ENCODE measurements around the gene ARL14EPL. TPM values are rescaled to one million over a fixed set of nuclear protein-coding genes. Genes with fewer than 3 reads are reported as not detected.

Gene ARL14EPL
- total RNA-seq, 2 experiments from 2014 or later: not detected

DNA sequence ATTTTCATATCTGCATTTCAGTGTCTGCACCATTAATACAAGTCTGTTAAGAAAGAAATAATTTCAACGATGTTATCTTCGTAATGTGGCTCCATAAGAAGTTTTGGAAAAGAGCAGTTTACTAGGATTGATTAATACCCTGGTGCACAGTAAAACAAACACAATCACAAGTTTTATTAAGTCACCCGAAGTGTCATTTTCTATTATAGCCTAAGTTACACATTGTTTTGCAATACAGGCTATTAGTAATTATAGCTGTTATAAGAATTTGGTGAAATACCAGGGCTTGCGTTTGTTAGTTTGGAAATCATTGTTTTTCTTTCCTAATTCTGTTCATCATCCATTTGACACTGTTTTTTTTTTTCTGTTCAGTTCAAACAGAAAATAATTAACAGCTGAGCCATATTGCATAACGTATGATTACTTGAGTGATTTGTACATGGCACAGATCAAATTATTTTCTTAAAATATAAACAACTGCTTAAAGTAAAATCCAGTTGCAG is 39.4 kb upstream of the ARL14EPL start:
- no TSS peak for BruUV-seq (replicated peaks)
- Histone ChIP-seq H3K4me1 (ENCODE audit: insufficient read depth, low read length, poor library complexity, severe bottlenecking) (no peaks in the 10 kb centered on the region), H4K20me1 (ENCODE audit: insufficient read depth, low read length) (no peaks in the 10 kb centered on the region), H3K27ac (ENCODE audit: low read depth, low read length, poor library complexity, severe bottlenecking) (no peak overlapping the region), H3K4me3 (ENCODE audit: low read depth, low read length, poor library complexity, severe bottlenecking) (no peak overlapping the region), H3K79me2 (ENCODE audit: insufficient read depth, low read depth, low read length) (no peaks in the 10 kb centered on the region), H3K4me2 (ENCODE audit: low read length) (no peak overlapping the region), H3K9me3 (ENCODE audit: low read length) (no peaks in the 10 kb centered on the region), H3K9me2 (ENCODE audit: insufficient read depth, low read length) (no peaks in the 10 kb centered on the region), H2AFZ (ENCODE audit: low read length) (no peak overlapping the region), H3K36me3 (ENCODE audit: insufficient read depth, low read length) (no peaks in the 10 kb centered on the region)
- TF ChIP-seq, protein P1, sequence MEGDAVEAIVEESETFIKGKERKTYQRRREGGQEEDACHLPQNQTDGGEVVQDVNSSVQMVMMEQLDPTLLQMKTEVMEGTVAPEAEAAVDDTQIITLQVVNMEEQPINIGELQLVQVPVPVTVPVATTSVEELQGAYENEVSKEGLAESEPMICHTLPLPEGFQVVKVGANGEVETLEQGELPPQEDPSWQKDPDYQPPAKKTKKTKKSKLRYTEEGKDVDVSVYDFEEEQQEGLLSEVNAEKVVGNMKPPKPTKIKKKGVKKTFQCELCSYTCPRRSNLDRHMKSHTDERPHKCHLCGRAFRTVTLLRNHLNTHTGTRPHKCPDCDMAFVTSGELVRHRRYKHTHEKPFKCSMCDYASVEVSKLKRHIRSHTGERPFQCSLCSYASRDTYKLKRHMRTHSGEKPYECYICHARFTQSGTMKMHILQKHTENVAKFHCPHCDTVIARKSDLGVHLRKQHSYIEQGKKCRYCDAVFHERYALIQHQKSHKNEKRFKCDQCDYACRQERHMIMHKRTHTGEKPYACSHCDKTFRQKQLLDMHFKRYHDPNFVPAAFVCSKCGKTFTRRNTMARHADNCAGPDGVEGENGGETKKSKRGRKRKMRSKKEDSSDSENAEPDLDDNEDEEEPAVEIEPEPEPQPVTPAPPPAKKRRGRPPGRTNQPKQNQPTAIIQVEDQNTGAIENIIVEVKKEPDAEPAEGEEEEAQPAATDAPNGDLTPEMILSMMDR (conservative IDR thresholded peaks at IDR 0.05; ENCODE audit: low read length): no peak
- TF ChIP-seq EZH2phosphoT487 (IDR thresholded peaks at IDR 0.05; ENCODE audit: borderline replicate concordance, low read depth, low read length): no peak
- ChIA-PET CTCF (ENCODE audit: unreplicated experiment) (no interaction called here), POLR2A (interaction anchor here (0.5 to 1.0 kb wide), 4 partner anchors 10 to 94 kb away, joined by 3 to 4 read pairs (median 4); no protein-coding TSS in a partner anchor)
- intact Hi-C loops (cut with micrococcal nuclease; ENCODE audit: unreplicated experiment): no loop called here
- DNase-seq (ENCODE audit: low spot score): no peak

DNA sequence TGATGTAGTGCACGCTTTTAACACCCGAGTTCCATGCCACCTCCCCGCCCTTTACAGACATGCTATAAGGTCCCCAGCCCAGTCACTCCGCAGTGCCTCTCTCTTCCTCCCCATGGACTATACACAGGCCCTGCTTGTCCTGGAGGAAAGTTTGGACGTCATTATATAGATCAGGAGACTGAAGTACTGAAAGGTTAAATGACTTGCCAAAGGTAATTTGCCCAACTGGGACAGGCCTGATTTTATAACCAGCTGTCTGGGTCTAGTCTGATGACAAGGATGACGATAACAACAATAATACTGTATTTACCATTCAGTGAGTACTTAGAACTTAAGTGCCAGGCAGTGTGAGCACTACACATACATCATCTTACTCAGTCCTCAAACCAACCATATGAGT is 36.9 kb upstream of the ARL14EPL start:
- Histone ChIP-seq H3K9me2 (ENCODE audit: insufficient read depth, low read length) (no peaks in the 10 kb centered on the region), H3K4me2 (ENCODE audit: low read length) (no peak overlapping the region), H3K9me3 (ENCODE audit: low read length) (no peaks in the 10 kb centered on the region), H3K27ac (ENCODE audit: low read depth, low read length, poor library complexity, severe bottlenecking) (no peak overlapping the region), H3K36me3 (ENCODE audit: insufficient read depth, low read length) (no peaks in the 10 kb centered on the region), H2AFZ (ENCODE audit: low read length) (no peak overlapping the region), H4K20me1 (ENCODE audit: insufficient read depth, low read length) (no peaks in the 10 kb centered on the region), H3K4me1 (ENCODE audit: insufficient read depth, low read length, poor library complexity, severe bottlenecking) (no peaks in the 10 kb centered on the region), H3K79me2 (ENCODE audit: insufficient read depth, low read depth, low read length) (no peaks in the 10 kb centered on the region), H3K4me3 (ENCODE audit: low read depth, low read length, poor library complexity, severe bottlenecking) (no peak overlapping the region)
- no peak for DNase-seq (ENCODE audit: low spot score)
- intact Hi-C loops (cut with micrococcal nuclease; ENCODE audit: unreplicated experiment): no loop called here
- POLR2A ChIA-PET: interaction anchor here (1.8 kb wide), 1 partner anchor 8 kb away, joined by 4 read pairs; no protein-coding TSS in a partner anchor
- BruUV-seq (replicated peaks): no TSS peak
- no peak for TF ChIP-seq EZH2phosphoT487 (IDR thresholded peaks at IDR 0.05; ENCODE audit: borderline replicate concordance, low read depth, low read length)
- TF ChIP-seq, protein P1 (conservative IDR thresholded peaks at IDR 0.05; ENCODE audit: low read length): no peak
- CTCF ChIA-PET (ENCODE audit: unreplicated experiment): no interaction called here

DNA sequence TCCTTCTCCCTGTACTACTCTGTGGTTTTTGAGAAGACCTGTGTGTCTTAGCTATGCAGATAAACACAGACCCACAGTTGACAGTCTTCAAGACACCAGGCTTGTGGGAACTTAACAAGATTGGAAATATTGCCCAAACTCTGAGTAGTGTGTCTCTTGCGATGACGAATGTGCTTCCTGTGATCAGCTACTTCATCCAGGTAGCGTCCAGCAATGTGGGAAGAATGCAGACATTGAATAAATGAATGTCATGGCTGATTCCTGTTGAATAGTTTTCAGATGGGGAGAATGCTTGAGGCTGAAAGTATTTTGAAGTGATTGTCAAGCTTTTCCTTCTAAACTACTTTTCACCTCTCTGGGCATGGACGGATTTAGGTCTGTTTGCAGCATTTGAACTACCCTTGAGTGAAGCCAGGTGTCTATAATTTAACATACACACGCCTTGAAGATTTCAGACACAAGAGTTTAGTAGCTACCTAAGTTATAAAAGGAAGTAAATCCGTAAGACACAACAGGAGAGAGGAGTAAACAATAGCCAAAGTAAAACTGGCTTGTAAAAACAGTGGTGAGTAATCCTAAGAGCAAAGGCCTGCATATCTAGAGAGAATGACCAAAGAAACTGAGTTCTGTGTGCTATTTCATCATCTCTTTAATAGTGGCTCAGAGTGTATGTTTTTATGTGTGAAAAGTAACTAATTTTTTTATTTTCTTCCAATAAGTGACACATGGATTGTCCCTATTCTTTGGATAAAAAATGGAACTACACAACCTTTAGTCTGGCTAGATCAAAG is 30.0 kb upstream of the ARL14EPL start:
- intact Hi-C loops (cut with micrococcal nuclease; ENCODE audit: unreplicated experiment): no loop called here
- DNase-seq (ENCODE audit: low spot score): no peak
- no peaks in the 10 kb centered on the region for H3K9me2 ChIP-seq (ENCODE audit: insufficient read depth, low read length)
- H2AFZ ChIP-seq (ENCODE audit: low read length): no peak overlapping the region
- CTCF ChIA-PET (ENCODE audit: unreplicated experiment): no interaction called here
- H3K4me1 ChIP-seq (ENCODE audit: insufficient read depth, low read length, poor library complexity, severe bottlenecking): no peaks in the 10 kb centered on the region
- no peaks in the 10 kb centered on the region for H3K9me3 ChIP-seq (ENCODE audit: low read length)
- no peaks in the 10 kb centered on the region for H3K36me3 ChIP-seq (ENCODE audit: insufficient read depth, low read length)
- POLR2A ChIA-PET: interaction anchor here (0.6 to 1.4 kb wide), 4 partner anchors 14 to 113 kb away, joined by 3 to 4 read pairs (median 3); no protein-coding TSS in a partner anchor
- H4K20me1 ChIP-seq (ENCODE audit: insufficient read depth, low read length): no peaks in the 10 kb centered on the region
- H3K4me3 ChIP-seq (ENCODE audit: low read depth, low read length, poor library complexity, severe bottlenecking): no peak overlapping the region
- no peak overlapping the region for H3K4me2 ChIP-seq (ENCODE audit: low read length)
- no peaks in the 10 kb centered on the region for H3K79me2 ChIP-seq (ENCODE audit: insufficient read depth, low read depth, low read length)
- BruUV-seq (replicated peaks): no TSS peak
- H3K27ac ChIP-seq (ENCODE audit: low read depth, low read length, poor library complexity, severe bottlenecking): no peak overlapping the region
- TF ChIP-seq, protein P1 (conservative IDR thresholded peaks at IDR 0.05; ENCODE audit: low read length): no peak
- no peak for TF ChIP-seq EZH2phosphoT487 (IDR thresholded peaks at IDR 0.05; ENCODE audit: borderline replicate concordance, low read depth, low read length)

All from OCI-LY7 (cell line).